ENCODE measurements around the gene EBP. TPM values are rescaled to one million over a fixed set of nuclear protein-coding genes. Genes with fewer than 3 reads are reported as not detected.

Gene EBP
- total and polyA plus RNA-seq, 2 of the 8 experiments (the other 6 are each of a cell fraction or from before 2014, with no cell fraction given), result 143 to 286 TPM

DNA sequence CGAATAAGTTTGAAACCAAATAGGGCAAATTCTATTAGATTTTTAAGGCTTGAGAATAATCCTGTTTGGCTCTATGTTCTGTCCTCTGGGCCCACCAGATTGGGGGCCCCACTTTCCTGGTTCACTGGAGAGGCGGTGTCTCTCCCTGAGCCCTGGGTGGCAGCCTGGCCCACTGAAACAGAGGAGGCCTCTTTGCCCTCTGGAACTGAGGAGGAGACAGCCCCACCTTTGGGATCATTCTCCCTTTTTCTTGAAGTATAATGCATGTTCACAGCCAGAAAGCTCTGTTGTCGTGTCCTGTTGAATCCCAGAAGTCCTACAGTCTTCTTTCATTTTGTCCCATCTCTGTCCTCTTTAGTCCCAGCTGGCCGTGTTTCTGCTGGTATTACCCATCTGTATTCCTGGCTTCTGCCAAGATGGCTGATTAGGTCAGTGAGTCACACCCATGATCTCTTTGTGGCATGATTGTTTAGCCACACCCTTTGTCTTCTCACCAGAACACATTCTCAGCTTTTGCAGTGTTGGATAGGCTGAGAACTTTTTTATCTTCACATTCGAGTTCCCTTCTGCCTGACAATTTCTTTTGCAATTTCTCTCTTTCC is 9.9 kb downstream of the EBP start (continued):
- TF ChIP-seq HDAC2 (IDR thresholded peaks at IDR 0.05; ENCODE audit: borderline replicate concordance in 1 of 2, low read depth in 2 of 2, low read length in 2 of 2), result no peak
- TF ChIP-seq NANOG (IDR thresholded peaks at IDR 0.05; ENCODE audit: insufficient read depth, low read depth, low read length, poor library complexity, severe bottlenecking), result no peak
- no peak for TF ChIP-seq CBX8 (IDR thresholded peaks at IDR 0.05; ENCODE audit: borderline replicate concordance, low read depth, low read length)
- TF ChIP-seq BACH1 (IDR thresholded peaks at IDR 0.05; ENCODE audit: low read length), result no peak
- no peak for TF ChIP-seq RNF2 (IDR thresholded peaks at IDR 0.05; ENCODE audit: borderline replicate concordance, low read depth, low read length, missing control alignments, poor library complexity, severe bottlenecking)
- TF ChIP-seq BCL11A (IDR thresholded peaks at IDR 0.05; ENCODE audit: low read depth in 2 of 2, low read length in 2 of 2), result no peak
- TF ChIP-seq CREB1 (IDR thresholded peaks at IDR 0.05), result no peak
